OCI-LY7 (cell line): ENCODE measurements around the gene CD5L. TPM values are rescaled to one million over a fixed set of nuclear protein-coding genes. Genes with fewer than 3 reads are reported as not detected.

Experiments used
- BruUV-seq: library from RNA; stranded (reverse); fragments of 400-500 nt; replicated peaks from 2 replicates; lab custom pipeline; 2021; lab: Mats Ljungman, UMichigan
- CTCF ChIA-PET: fragments of 300-600 bp; sonication (Branson Sonifier 250); formaldehyde crosslinking; loops from one replicate; lab custom pipeline; 2022; ENCODE audit warnings: antibody characterized with exemption; ENCODE audit not compliant: unreplicated experiment; lab: Charles Lee
- POLR2A ChIA-PET: fragments of 300-600 bp; sonication (Branson Sonifier 250); formaldehyde crosslinking; loops from one replicate; lab custom pipeline; 2022; ENCODE audit warnings: antibody characterized with exemption; lab: Charles Lee
- DNase-seq: peaks from one replicate; pipeline ENCODE4 v3.0.0-alpha.2; 2015; ENCODE audit warnings: low spot score
- H2AFZ ChIP-seq: fragments of 200-600 bp; sonication (generic), shearing (Covaris generic); 2 replicates; pipeline ENCODE4 v1.6.1; 2014; ENCODE audit warnings: mild to moderate bottlenecking, antibody characterized with exemption, low read length, moderate library complexity
- H3K27ac ChIP-seq: fragments of 200-600 bp; sonication (generic); 2 replicates; pipeline ENCODE4 v1.5.1; 2014; ENCODE audit warnings: mixed run types, low read depth, mild to moderate bottlenecking, moderate library complexity, low read length, inconsistent platforms; ENCODE audit not compliant: poor library complexity, severe bottlenecking
- H3K36me3 ChIP-seq: fragments of 200-600 bp; sonication (generic); 2 replicates; pipeline ENCODE4 v1.6.1; 2014; ENCODE audit warnings: mild to moderate bottlenecking, antibody characterized with exemption, low read length, moderate library complexity, mixed read lengths; ENCODE audit not compliant: insufficient read depth
- H3K4me1 ChIP-seq: fragments of 200-600 bp; sonication (generic); 2 replicates; pipeline ENCODE4 v1.5.1; 2014; ENCODE audit warnings: mild to moderate bottlenecking, low read length; ENCODE audit not compliant: insufficient read depth, poor library complexity, severe bottlenecking
- H3K4me2 ChIP-seq: fragments of 200-600 bp; sonication (generic); 2 replicates; pipeline ENCODE4 v1.6.1; 2014; ENCODE audit warnings: mild to moderate bottlenecking, low read length
- H3K4me3 ChIP-seq: fragments of 200-600 bp; sonication (generic); 2 replicates; pipeline ENCODE4 v1.5.1; 2014; ENCODE audit warnings: mild to moderate bottlenecking, low read depth, low read length; ENCODE audit not compliant: poor library complexity, severe bottlenecking
- H3K79me2 ChIP-seq: fragments of 200-600 bp; sonication (generic); 2 replicates; pipeline ENCODE4 v1.6.1; 2016; ENCODE audit warnings: low read depth, mild to moderate bottlenecking, low read length, moderate library complexity, mixed read lengths; ENCODE audit not compliant: insufficient read depth
- H3K9me2 ChIP-seq: fragments of 200-600 bp; sonication (generic); 2 replicates; pipeline ENCODE4 v1.6.1; 2016; ENCODE audit warnings: mild to moderate bottlenecking, low read length, mixed read lengths; ENCODE audit not compliant: insufficient read depth
- H3K9me3 ChIP-seq: fragments of 200-600 bp; sonication (generic); 2 replicates; pipeline ENCODE4 v1.6.1; 2014; ENCODE audit warnings: mild to moderate bottlenecking, mixed run types, low read length, mixed read lengths
- H4K20me1 ChIP-seq: fragments of 200-600 bp; sonication (generic); 2 replicates; pipeline ENCODE4 v1.6.1; 2014; ENCODE audit warnings: mild to moderate bottlenecking, antibody characterized with exemption, low read length, moderate library complexity, mixed read lengths; ENCODE audit not compliant: insufficient read depth
- EZH2phosphoT487 ChIP-seq: fragments of 200-600 bp; sonication (generic); IDR thresholded peaks from 2 replicates; pipeline ENCODE4 v1.6.1; 2018; ENCODE audit warnings: low read depth, borderline replicate concordance, mild to moderate bottlenecking, mixed run types, antibody characterized with exemption, low read length, moderate library complexity, mixed read lengths
- intact Hi-C: fragments of 100-400 bp; cut with micrococcal nuclease; formaldehyde crosslinking; loops from one replicate; pipeline ENCODE4 v1.10.0; 2022; ENCODE audit not compliant: unreplicated experiment
- total RNA-seq, 2 experiments: library from RNA; depleted of rRNA in 1 of 2; stranded (reverse); fragments of >200 nt in 1 of 2; shearing (Covaris generic) in 1 of 2; gene quantifications; 2 replicates each; pipeline ENCODE4 v1.2.3, GENCODE V29; 2014 to 2022
- TF ChIP-seq, protein P1 (sequence below): fragments of 200-600 bp; sonication (generic); conservative IDR thresholded peaks from 2 replicates; pipeline ENCODE4 v1.5.1; 2014; ENCODE audit warnings: mild to moderate bottlenecking, antibody characterized with exemption, low read length, moderate library complexity, mixed read lengths

CD5L gene
- total RNA-seq, 2 experiments from 2014 or later = not detected

DNA sequence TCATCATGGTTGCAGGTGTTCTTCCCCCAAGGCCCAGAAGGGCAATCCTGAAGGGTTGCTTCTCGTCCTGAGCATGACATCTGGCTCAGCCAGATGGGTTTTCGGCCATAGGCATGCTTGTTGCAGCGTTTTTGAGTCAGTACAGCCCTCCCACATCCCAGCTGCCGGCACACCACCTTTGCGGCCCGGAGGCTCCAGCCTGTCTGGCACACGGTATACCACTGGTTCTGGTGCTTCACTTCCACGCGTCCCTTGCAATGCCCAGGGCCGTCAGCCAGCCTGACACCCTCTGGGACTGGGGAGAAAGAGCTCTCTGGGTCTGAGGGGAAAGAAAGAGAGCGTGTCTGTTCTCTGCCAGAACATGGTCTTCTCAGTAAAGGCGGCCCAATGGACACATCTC is 7.2 kb downstream of the CD5L start:
- H4K20me1 ChIP-seq = no peaks in the 10 kb centered on the region
- no peaks in the 10 kb centered on the region for H3K36me3 ChIP-seq
- no peak overlapping the region for H3K4me2 ChIP-seq
- intact Hi-C loops = no loop called here
- no peaks in the 10 kb centered on the region for H3K9me3 ChIP-seq
- no peak overlapping the region for H3K4me3 ChIP-seq
- BruUV-seq = no TSS peak
- no peaks in the 10 kb centered on the region for H3K79me2 ChIP-seq
- H3K27ac ChIP-seq = no peak overlapping the region
- CTCF ChIA-PET = no interaction called here
- no peaks in the 10 kb centered on the region for H3K9me2 ChIP-seq
- DNase-seq = no peak
- H3K4me1 ChIP-seq = peaks cover 38% of the 10 kb centered on the region
- POLR2A ChIA-PET = interaction anchor here (0.7 to 2.0 kb wide), 4 partner anchors 9 to 319 kb away, joined by 3 to 6 read pairs (median 4); no protein-coding TSS in a partner anchor
- TF ChIP-seq, protein P1, sequence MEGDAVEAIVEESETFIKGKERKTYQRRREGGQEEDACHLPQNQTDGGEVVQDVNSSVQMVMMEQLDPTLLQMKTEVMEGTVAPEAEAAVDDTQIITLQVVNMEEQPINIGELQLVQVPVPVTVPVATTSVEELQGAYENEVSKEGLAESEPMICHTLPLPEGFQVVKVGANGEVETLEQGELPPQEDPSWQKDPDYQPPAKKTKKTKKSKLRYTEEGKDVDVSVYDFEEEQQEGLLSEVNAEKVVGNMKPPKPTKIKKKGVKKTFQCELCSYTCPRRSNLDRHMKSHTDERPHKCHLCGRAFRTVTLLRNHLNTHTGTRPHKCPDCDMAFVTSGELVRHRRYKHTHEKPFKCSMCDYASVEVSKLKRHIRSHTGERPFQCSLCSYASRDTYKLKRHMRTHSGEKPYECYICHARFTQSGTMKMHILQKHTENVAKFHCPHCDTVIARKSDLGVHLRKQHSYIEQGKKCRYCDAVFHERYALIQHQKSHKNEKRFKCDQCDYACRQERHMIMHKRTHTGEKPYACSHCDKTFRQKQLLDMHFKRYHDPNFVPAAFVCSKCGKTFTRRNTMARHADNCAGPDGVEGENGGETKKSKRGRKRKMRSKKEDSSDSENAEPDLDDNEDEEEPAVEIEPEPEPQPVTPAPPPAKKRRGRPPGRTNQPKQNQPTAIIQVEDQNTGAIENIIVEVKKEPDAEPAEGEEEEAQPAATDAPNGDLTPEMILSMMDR = no peak
- TF ChIP-seq EZH2phosphoT487 = no peak
- no peak overlapping the region for H2AFZ ChIP-seq

DNA sequence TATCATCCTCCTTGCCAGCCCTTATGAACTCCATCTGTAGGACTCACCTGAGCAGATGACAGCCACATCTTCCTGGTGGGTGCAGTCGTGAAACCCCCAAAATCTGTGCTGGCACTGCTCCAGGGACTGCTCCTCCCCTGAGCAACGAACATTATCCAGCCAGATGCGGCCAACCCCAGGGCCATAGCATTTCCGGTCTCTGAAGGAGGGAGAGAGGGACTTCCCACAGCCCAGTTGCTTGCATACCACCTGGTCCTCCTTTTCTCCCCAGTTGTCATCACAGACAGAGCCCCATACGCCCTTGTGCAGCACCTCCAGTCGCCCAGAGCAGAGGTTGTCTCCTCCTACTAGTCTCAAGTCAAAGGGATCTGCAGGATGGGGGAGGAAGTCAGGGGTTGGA is 8.5 kb downstream of the CD5L start:
- Histone ChIP-seq H3K4me1 (peaks cover 36% of the 10 kb centered on the region), H3K79me2 (no peaks in the 10 kb centered on the region), H3K9me3 (no peaks in the 10 kb centered on the region), H3K9me2 (no peaks in the 10 kb centered on the region), H2AFZ (peak overlapping the region; percentile 66; the same call in 1 of the 2 replicates), H3K4me3 (no peak overlapping the region), H3K4me2 (peak overlapping the region; percentile 38), H3K27ac (no peak overlapping the region), H3K36me3 (no peaks in the 10 kb centered on the region), H4K20me1 (no peaks in the 10 kb centered on the region)
- intact Hi-C loops = no loop called here
- DNase-seq = peak; percentile 40
- TF ChIP-seq EZH2phosphoT487 = no peak
- TF ChIP-seq, protein P1 = no peak
- ChIA-PET CTCF (interaction anchor here (0.6 to 0.9 kb wide), 2 partner anchors 12 to 14 kb away, joined by 3 read pairs; partner anchors contain the start of gene FCRL1), POLR2A (interaction anchor here (0.6 to 2.0 kb wide), 3 partner anchors 10 to 113 kb away, joined by 3 to 6 read pairs (median 5); no protein-coding TSS in a partner anchor)
- no TSS peak for BruUV-seq

DNA sequence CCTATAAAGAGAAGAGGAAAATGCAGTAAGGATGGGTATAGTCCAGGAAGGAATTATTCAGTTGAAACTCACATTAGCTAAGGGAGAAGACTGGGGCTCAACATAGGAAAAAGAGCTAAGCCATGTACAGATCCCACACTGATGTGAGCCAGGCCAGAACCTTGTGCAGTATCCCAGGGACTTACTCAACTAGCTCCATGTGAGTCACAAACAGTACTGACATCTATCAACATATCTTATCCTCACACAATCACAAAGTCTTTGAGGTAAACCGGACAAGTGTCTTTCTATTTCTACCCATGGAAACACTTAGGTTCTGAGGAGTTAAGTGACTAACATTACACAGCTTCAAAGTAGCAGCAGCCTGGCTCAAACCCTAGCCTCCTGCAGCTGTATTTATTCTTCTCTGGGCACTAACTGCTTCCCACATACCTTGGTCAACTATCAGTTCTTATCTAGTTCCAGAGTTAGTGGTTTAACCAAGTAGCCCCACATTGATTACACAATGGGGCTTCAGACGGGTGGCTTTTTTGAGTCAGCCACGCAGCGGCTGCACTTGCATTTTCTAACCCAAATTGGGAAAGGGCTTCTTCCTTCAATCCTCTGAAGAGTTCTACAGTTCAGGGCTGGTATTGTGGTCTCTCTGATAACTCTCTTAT is 9.5 kb downstream of the CD5L start:
- no peaks in the 10 kb centered on the region for H3K79me2 ChIP-seq
- no TSS peak for BruUV-seq
- POLR2A ChIA-PET = interaction anchor here (0.6 to 1.9 kb wide), 7 partner anchors 11 to 30 kb away, joined by 3 to 6 read pairs (median 4); partner anchors contain the start of gene FCRL1
- peaks cover 36% of the 10 kb centered on the region for H3K4me1 ChIP-seq
- CTCF ChIA-PET = no interaction called here
- H4K20me1 ChIP-seq = no peaks in the 10 kb centered on the region
- H3K9me3 ChIP-seq = no peaks in the 10 kb centered on the region
- H3K9me2 ChIP-seq = no peaks in the 10 kb centered on the region
- H3K4me2 ChIP-seq = peak overlapping the region; percentile 38; the same call in 1 of the 2 replicates
- peak overlapping the region; percentile 66; the same call in 1 of the 2 replicates for H2AFZ ChIP-seq
- no peak for DNase-seq
- TF ChIP-seq, protein P1 = no peak
- no peak for TF ChIP-seq EZH2phosphoT487
- intact Hi-C loops = no loop called here
- H3K27ac ChIP-seq = no peak overlapping the region
- no peak overlapping the region for H3K4me3 ChIP-seq
- no peaks in the 10 kb centered on the region for H3K36me3 ChIP-seq
